Calu3 (cell line): ENCODE measurements around the gene PITPNM1. TPM values are rescaled to one million over a fixed set of nuclear protein-coding genes. Genes with fewer than 3 reads are reported as not detected.

Experiments used
- BruUV-seq: library from RNA; stranded (reverse); fragments of 400-500 nt; replicated peaks from 2 replicates; lab custom pipeline; 2021; lab: Mats Ljungman, UMichigan
- CTCF ChIA-PET: fragments of 300-600 bp; sonication (Branson Sonifier 250); formaldehyde crosslinking; loops from one replicate; lab custom pipeline; 2022; ENCODE audit warnings: antibody characterized with exemption; lab: Charles Lee
- DNase-seq: peaks from one replicate; pipeline ENCODE4 v3.0.0; 2022
- H3K27ac Mint-ChIP-seq: one replicate; pipeline ENCODE4 v1.8.0; 2022; ENCODE audit warnings: mixed read lengths; ENCODE audit not compliant: unreplicated experiment
- H3K27me3 Mint-ChIP-seq: one replicate; pipeline ENCODE4 v1.8.0; 2022; ENCODE audit warnings: mixed read lengths; ENCODE audit not compliant: unreplicated experiment
- H3K36me3 Mint-ChIP-seq: one replicate; pipeline ENCODE4 v1.8.0; 2022; ENCODE audit warnings: mild to moderate bottlenecking, moderate library complexity, mixed read lengths; ENCODE audit not compliant: insufficient read depth, unreplicated experiment
- H3K4me1 Mint-ChIP-seq: one replicate; pipeline ENCODE4 v1.8.0; 2022; ENCODE audit warnings: mild to moderate bottlenecking, low read depth, mixed read lengths; ENCODE audit not compliant: unreplicated experiment
- H3K4me3 Mint-ChIP-seq: one replicate; pipeline ENCODE4 v1.8.0; 2022; ENCODE audit warnings: mild to moderate bottlenecking, low read depth, moderate library complexity, mixed read lengths; ENCODE audit not compliant: unreplicated experiment
- H3K9me3 Mint-ChIP-seq: one replicate; pipeline ENCODE4 v1.8.0; 2022; ENCODE audit warnings: low read depth, mixed read lengths; ENCODE audit not compliant: unreplicated experiment
- CTCF ChIP-seq: fragments of 200-600 bp; IDR thresholded peaks from one replicate; pipeline ENCODE4 v1.8.0; 2022; ENCODE audit warnings: antibody characterized with exemption; ENCODE audit not compliant: unreplicated experiment
- intact Hi-C: fragments of 100-400 bp; cut with micrococcal nuclease; formaldehyde crosslinking; loops from one replicate; pipeline ENCODE4 v1.10.0; 2022; ENCODE audit not compliant: unreplicated experiment
- total RNA-seq: library from RNA; stranded (reverse); gene quantifications from 2 replicates; pipeline ENCODE4 v1.2.3, GENCODE V29; 2022

Gene PITPNM1
- total RNA-seq, 1 experiment from 2014 or later, result 70.5 TPM

- H3K27me3 Mint-ChIP-seq, result peaks cover 46% of the 10 kb centered on the region
- CTCF ChIA-PET, result no interaction called here
Observed at GRCh38 chr11:67523556-67524479, 18.7 kb upstream of the PITPNM1 start.

GRCh38 chr11:67522844-67523555, 17.8 kb upstream of the PITPNM1 start, which contains the start of gene CABP2:
Gene CABP2 (minus strand): TSS chr11:67523446. CDS start chr11:67523326, 120 bp downstream.
- Mint-ChIP-seq H3K9me3 (peaks cover 9% of the 10 kb centered on the region), H3K4me1 (peaks cover 5% of the 10 kb centered on the region), H3K4me3 (no peak within 1 kb of the TSS), H3K27ac (no peak within 1 kb of the TSS), H3K27me3 (peaks cover 44% of the 10 kb centered on the region), H3K36me3 (no peaks in the 10 kb centered on the region)
- BruUV-seq, result no TSS peak
- no peak for TF ChIP-seq CTCF
- DNase-seq, result no peak
- CTCF ChIA-PET, result no interaction called here
- intact Hi-C loops, result no loop called here

More at GRCh38 chr11:67523556-67524479, 18.7 kb upstream of the PITPNM1 start:
- H3K4me3 Mint-ChIP-seq, result no peak overlapping the region
- H3K36me3 Mint-ChIP-seq, result no peaks in the 10 kb centered on the region
- H3K9me3 Mint-ChIP-seq, result peaks cover 11% of the 10 kb centered on the region
- no TSS peak for BruUV-seq
- DNase-seq, result no peak
- no peak overlapping the region for H3K27ac Mint-ChIP-seq
- no peak for TF ChIP-seq CTCF
- intact Hi-C loops, result no loop called here
- peaks cover 5% of the 10 kb centered on the region for H3K4me1 Mint-ChIP-seq

- Mint-ChIP-seq H3K27ac (no peak overlapping the region), H3K36me3 (no peaks in the 10 kb centered on the region), H3K9me3 (peaks cover 6% of the 10 kb centered on the region), H3K27me3 (peaks cover 37% of the 10 kb centered on the region), H3K4me3 (no peak overlapping the region), H3K4me1 (peaks cover 5% of the 10 kb centered on the region)
- DNase-seq, result no peak
- CTCF ChIA-PET, result no interaction called here
- TF ChIP-seq CTCF, result no peak
- intact Hi-C loops, result no loop called here
- BruUV-seq, result no TSS peak
Observed at GRCh38 chr11:67522338-67522737, 17.2 kb upstream of the PITPNM1 start.

- H3K4me1 Mint-ChIP-seq, result peaks cover 5% of the 10 kb centered on the region
- no TSS peak for BruUV-seq
- no peak overlapping the region for H3K4me3 Mint-ChIP-seq
- CTCF ChIA-PET, result no interaction called here
- peaks cover 2% of the 10 kb centered on the region for H3K9me3 Mint-ChIP-seq
- DNase-seq, result no peak
- H3K27me3 Mint-ChIP-seq, result peaks cover 33% of the 10 kb centered on the region
- intact Hi-C loops, result no loop called here
- TF ChIP-seq CTCF, result no peak
- H3K36me3 Mint-ChIP-seq, result no peaks in the 10 kb centered on the region
- no peak overlapping the region for H3K27ac Mint-ChIP-seq
Observed at GRCh38 chr11:67521924-67522323, 16.8 kb upstream of the PITPNM1 start.
